Measurements from ENCODE around the gene C3orf22. TPM values are rescaled to one million over a fixed set of nuclear protein-coding genes. Genes with fewer than 3 reads are reported as not detected.

The C3orf22 gene
- total RNA-seq, 1 donor from 2014 or later = not detected

DNA sequence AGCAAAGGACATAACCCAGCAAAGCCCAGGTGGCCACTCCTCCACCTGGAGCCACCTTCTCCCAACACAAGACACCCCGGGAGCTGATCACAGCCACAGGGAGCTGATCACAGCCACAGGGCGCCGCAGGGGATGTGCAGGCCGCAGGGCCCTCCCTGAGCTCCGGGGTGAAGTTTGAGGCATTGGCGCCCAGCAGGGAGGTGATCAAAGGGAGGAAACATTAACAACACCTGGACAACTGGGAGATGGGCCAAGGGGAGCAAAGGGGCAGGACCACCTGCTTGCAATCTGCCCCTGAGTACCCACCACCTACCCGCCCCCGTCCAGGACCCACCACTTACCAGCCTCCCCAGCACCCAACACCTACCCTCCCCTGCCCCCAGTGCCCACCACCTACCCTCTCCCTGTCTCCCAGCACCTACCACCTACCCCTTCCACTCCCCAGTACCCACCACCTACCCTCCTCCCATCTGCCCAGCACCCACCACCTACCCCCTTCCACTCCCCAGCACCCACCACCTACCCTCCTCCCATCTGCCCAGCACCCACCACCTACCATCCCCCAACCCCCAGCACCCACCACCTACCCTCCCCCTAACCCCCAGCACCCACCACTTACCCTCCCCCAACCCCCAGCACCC, 43.5 kb downstream of the C3orf22 start:
- DNase-seq (ENCODE audit: extremely low spot score, unreplicated experiment) = no peak
- no peaks in the 10 kb centered on the region for H3K9me3 Mint-ChIP-seq
- H3K36me3 Mint-ChIP-seq = no peaks in the 10 kb centered on the region
- H3K4me3 Mint-ChIP-seq = no peak overlapping the region
- H3K27ac Mint-ChIP-seq = no peak overlapping the region
- TF ChIP-seq, protein P1, sequence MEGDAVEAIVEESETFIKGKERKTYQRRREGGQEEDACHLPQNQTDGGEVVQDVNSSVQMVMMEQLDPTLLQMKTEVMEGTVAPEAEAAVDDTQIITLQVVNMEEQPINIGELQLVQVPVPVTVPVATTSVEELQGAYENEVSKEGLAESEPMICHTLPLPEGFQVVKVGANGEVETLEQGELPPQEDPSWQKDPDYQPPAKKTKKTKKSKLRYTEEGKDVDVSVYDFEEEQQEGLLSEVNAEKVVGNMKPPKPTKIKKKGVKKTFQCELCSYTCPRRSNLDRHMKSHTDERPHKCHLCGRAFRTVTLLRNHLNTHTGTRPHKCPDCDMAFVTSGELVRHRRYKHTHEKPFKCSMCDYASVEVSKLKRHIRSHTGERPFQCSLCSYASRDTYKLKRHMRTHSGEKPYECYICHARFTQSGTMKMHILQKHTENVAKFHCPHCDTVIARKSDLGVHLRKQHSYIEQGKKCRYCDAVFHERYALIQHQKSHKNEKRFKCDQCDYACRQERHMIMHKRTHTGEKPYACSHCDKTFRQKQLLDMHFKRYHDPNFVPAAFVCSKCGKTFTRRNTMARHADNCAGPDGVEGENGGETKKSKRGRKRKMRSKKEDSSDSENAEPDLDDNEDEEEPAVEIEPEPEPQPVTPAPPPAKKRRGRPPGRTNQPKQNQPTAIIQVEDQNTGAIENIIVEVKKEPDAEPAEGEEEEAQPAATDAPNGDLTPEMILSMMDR (conservative IDR thresholded peaks at IDR 0.05) = no peak
- peaks cover 7% of the 10 kb centered on the region for H3K27me3 Mint-ChIP-seq
- no peaks in the 10 kb centered on the region for H3K4me1 Mint-ChIP-seq (ENCODE audit: unreplicated experiment)

DNA sequence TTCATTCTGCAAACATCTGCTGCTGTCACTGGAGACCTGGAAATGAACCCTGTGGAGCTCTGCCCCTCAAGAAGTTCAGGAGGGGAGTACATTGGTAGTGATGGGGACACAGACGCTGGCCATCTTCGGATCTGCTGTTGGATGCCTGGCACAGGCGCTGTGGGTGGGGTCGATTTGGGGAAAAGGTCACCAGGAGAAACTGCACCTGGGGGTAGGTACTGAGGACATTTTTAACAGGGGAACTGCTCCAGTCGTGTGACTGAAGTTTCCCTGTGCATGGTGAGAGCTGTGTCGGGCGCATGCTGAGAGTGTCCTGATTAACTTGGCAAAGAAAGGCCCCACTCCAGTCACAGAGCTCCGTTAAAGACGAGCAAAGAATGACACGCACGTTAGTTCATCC, 44.6 kb downstream of the C3orf22 start:
- TF ChIP-seq, protein P1 (conservative IDR thresholded peaks at IDR 0.05) = no peak
- DNase-seq (ENCODE audit: extremely low spot score, unreplicated experiment) = no peak
- H3K9me3 Mint-ChIP-seq = no peaks in the 10 kb centered on the region
- H3K4me1 Mint-ChIP-seq (ENCODE audit: unreplicated experiment) = no peaks in the 10 kb centered on the region
- no peak overlapping the region for H3K27ac Mint-ChIP-seq
- H3K27me3 Mint-ChIP-seq = peaks cover 6% of the 10 kb centered on the region
- no peaks in the 10 kb centered on the region for H3K36me3 Mint-ChIP-seq
- no peak overlapping the region for H3K4me3 Mint-ChIP-seq

- H3K4me3 Mint-ChIP-seq = no peak overlapping the region
- peaks cover 6% of the 10 kb centered on the region for H3K27me3 Mint-ChIP-seq
- no peak overlapping the region for H3K27ac Mint-ChIP-seq
- no peaks in the 10 kb centered on the region for H3K4me1 Mint-ChIP-seq (ENCODE audit: unreplicated experiment)
- DNase-seq (ENCODE audit: extremely low spot score, unreplicated experiment) = no peak
- no peaks in the 10 kb centered on the region for H3K36me3 Mint-ChIP-seq
- H3K9me3 Mint-ChIP-seq = no peaks in the 10 kb centered on the region
- TF ChIP-seq, protein P1 (conservative IDR thresholded peaks at IDR 0.05) = no peak
Observed at GRCh38 chr3:126512916-126513650, 45.6 kb downstream of the C3orf22 start.

DNA sequence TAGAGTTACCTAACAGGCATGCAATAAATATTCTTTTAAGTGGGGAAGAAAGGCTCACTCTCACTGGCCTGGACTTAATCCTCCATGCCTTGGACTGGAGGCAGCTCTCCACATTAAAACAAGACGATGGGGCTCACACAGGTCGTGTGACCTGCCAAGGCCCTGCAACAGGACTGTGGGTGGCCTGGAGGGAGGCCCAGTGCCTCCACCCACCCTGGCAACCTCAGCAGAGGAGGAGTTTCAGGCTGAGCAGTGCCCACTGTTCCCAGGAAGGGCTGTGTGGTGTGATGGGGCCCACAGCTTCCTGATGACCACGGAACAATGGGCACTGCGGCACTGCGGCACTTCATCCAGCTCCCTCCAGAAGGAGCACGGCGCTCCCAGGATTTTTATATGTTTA, 46.7 kb downstream of the C3orf22 start:
- Mint-ChIP-seq H3K27ac (no peak overlapping the region), H3K4me3 (no peak overlapping the region), H3K27me3 (peaks cover 6% of the 10 kb centered on the region), H3K9me3 (no peaks in the 10 kb centered on the region), H3K4me1 (ENCODE audit: unreplicated experiment) (no peaks in the 10 kb centered on the region), H3K36me3 (no peaks in the 10 kb centered on the region)
- TF ChIP-seq, protein P1 (conservative IDR thresholded peaks at IDR 0.05) = no peak
- no peak for DNase-seq (ENCODE audit: extremely low spot score, unreplicated experiment)

GRCh38 chr3:126511291-126511690, 47.4 kb downstream of the C3orf22 start:
- Mint-ChIP-seq H3K27me3 (peaks cover 6% of the 10 kb centered on the region), H3K27ac (no peak overlapping the region), H3K4me3 (no peak overlapping the region), H3K9me3 (no peaks in the 10 kb centered on the region), H3K4me1 (ENCODE audit: unreplicated experiment) (no peaks in the 10 kb centered on the region), H3K36me3 (no peaks in the 10 kb centered on the region)
- TF ChIP-seq, protein P1 (conservative IDR thresholded peaks at IDR 0.05) = no peak
- DNase-seq (ENCODE audit: extremely low spot score, unreplicated experiment) = no peak

Data from type B pancreatic cell (in vitro differentiated cells).